Tibial nerve (tissue), 4 donors: Measurements from ENCODE around the gene CAMKMT. TPM values are rescaled to one million over a fixed set of nuclear protein-coding genes. Genes with fewer than 3 reads are reported as not detected.

ENCODE experiments used
- DNase-seq, 2 donors: peaks; one replicate each; pipeline ENCODE4 v3.0.0-alpha.2; 2019; ENCODE audit warnings: low spot score in 2 of 2
- H3K27ac ChIP-seq, 4 donors: fragments of 200-600 bp; sonication (generic) in 3 of 4; one replicate each; pipeline ENCODE4 v1.5.1; 2017 to 2019; ENCODE audit warnings: mild to moderate bottlenecking in 1 of 4
- H3K27me3 ChIP-seq, 2 donors: fragments of 200-600 bp; sonication (generic) in 1 of 2; one replicate each; pipeline versions ENCODE4 v1.5.1 to v1.6.0; 2017 to 2019
- H3K36me3 ChIP-seq, 3 donors: fragments of 200-600 bp; sonication (generic); one replicate each; pipeline ENCODE4 v1.5.1; 2018 to 2019
- H3K4me1 ChIP-seq, 4 donors: fragments of 200-600 bp; sonication (generic) in 3 of 4; one replicate each; pipeline ENCODE4 v1.5.1; 2017 to 2019
- H3K4me3 ChIP-seq, 4 donors: fragments of 200-600 bp; sonication (generic) in 3 of 4; one replicate each; pipeline ENCODE4 v1.5.1; 2017 to 2019; ENCODE audit warnings: mild to moderate bottlenecking in 1 of 4, moderate library complexity in 1 of 4
- H3K9me3 ChIP-seq, 4 donors: fragments of 200-600 bp; sonication (generic) in 3 of 4; one replicate each; pipeline ENCODE4 v1.5.1; 2017 to 2019
- CTCF ChIP-seq, 5 experiments: fragments of 200-600 bp in 3 of 5; fragments of 450-650 bp in 2 of 5; sonication (generic) in 3 of 5; IDR thresholded peaks; one replicate each; pipeline ENCODE4 v1.5.1; 2016 to 2019; ENCODE audit warnings: antibody characterized with exemption in 5 of 5, mild to moderate bottlenecking in 3 of 5, moderate library complexity in 2 of 5
- EP300 ChIP-seq, 2 donors: sonication (generic); formaldehyde crosslinking; IDR thresholded peaks; one replicate each; pipeline ENCODE4 v1.6.1; 2017; ENCODE audit warnings: antibody characterized with exemption in 2 of 2, mild to moderate bottlenecking in 1 of 2
- POLR2A ChIP-seq, 2 donors: fragments of 450-650 bp; IDR thresholded peaks; one replicate each; pipeline ENCODE4 v1.6.1; 2017; ENCODE audit warnings: antibody characterized with exemption in 2 of 2, mild to moderate bottlenecking in 2 of 2, moderate library complexity in 2 of 2
- WGBS, 2 donors: methylation state at CpG; one replicate each; pipeline ENCODE4 v1.1.5; 2018; 5-methylcytosine and 5-hydroxymethylcytosine counted together
- total RNA-seq, 4 donors: library from RNA; depleted of rRNA; stranded (reverse); fragments of >200 nt; gene quantifications; one replicate each; pipeline ENCODE4 v1.1.0, GENCODE V29; 2016

Gene CAMKMT
- total RNA-seq, 4 donors from 2014 or later: 8.4 to 14.1 (median 9.7) TPM

GRCh38 chr2:44802777-44803424, 441.2 kb downstream of the CAMKMT start:
- no peaks in the 10 kb centered on the region for H3K9me3 ChIP-seq
- TF ChIP-seq CTCF (IDR thresholded peaks at IDR 0.05) (no peak), POLR2A (IDR thresholded peaks at IDR 0.05) (no peak), EP300 (IDR thresholded peaks at IDR 0.05) (no peak)
- peaks cover 0 to 18% (median 7%) of the 10 kb centered on the region in 4 donors for H3K4me1 ChIP-seq
- H3K36me3 ChIP-seq: no peaks in the 10 kb centered on the region
- WGBS, 2 donors: 14 to 17% methylated on average over 21 to 27 of the region's 27 CpGs
- H3K27me3 ChIP-seq: peaks cover 0 to 100% of the 10 kb centered on the region in 2 donors
- H3K27ac ChIP-seq: no peak overlapping the region
- DNase-seq: no peak
- peak overlapping the region in 1 of 4 donors; percentile 25 for H3K4me3 ChIP-seq

GRCh38 chr2:44804406-44805265, 442.9 kb downstream of the CAMKMT start:
- no peaks in the 10 kb centered on the region for H3K9me3 ChIP-seq
- H3K4me3 ChIP-seq: no peak overlapping the region
- WGBS, 2 donors: 34 to 39% methylated on average over 12 of the region's 12 CpGs
- DNase-seq: no peak
- H3K27ac ChIP-seq: no peak overlapping the region
- peaks cover 0 to 97% of the 10 kb centered on the region in 2 donors for H3K27me3 ChIP-seq
- peaks cover 0 to 18% (median 7%) of the 10 kb centered on the region in 4 donors for H3K4me1 ChIP-seq
- TF ChIP-seq EP300 (IDR thresholded peaks at IDR 0.05) (no peak), CTCF (IDR thresholded peaks at IDR 0.05) (no peak), POLR2A (IDR thresholded peaks at IDR 0.05) (no peak)
- no peaks in the 10 kb centered on the region for H3K36me3 ChIP-seq

- peaks cover 0 to 93% of the 10 kb centered on the region in 2 donors for H3K27me3 ChIP-seq
- H3K36me3 ChIP-seq: no peaks in the 10 kb centered on the region
- H3K4me1 ChIP-seq: peaks cover 0 to 18% (median 7%) of the 10 kb centered on the region in 4 donors
- WGBS, 2 donors: 11% methylated on average over 16 of the region's 16 CpGs
- no peak overlapping the region for H3K4me3 ChIP-seq
- DNase-seq: no peak
- no peak overlapping the region for H3K27ac ChIP-seq
- TF ChIP-seq CTCF (IDR thresholded peaks at IDR 0.05) (no peak), EP300 (IDR thresholded peaks at IDR 0.05) (no peak), POLR2A (IDR thresholded peaks at IDR 0.05) (no peak)
- no peaks in the 10 kb centered on the region for H3K9me3 ChIP-seq
Observed at GRCh38 chr2:44805401-44806235, 443.9 kb downstream of the CAMKMT start.

DNA sequence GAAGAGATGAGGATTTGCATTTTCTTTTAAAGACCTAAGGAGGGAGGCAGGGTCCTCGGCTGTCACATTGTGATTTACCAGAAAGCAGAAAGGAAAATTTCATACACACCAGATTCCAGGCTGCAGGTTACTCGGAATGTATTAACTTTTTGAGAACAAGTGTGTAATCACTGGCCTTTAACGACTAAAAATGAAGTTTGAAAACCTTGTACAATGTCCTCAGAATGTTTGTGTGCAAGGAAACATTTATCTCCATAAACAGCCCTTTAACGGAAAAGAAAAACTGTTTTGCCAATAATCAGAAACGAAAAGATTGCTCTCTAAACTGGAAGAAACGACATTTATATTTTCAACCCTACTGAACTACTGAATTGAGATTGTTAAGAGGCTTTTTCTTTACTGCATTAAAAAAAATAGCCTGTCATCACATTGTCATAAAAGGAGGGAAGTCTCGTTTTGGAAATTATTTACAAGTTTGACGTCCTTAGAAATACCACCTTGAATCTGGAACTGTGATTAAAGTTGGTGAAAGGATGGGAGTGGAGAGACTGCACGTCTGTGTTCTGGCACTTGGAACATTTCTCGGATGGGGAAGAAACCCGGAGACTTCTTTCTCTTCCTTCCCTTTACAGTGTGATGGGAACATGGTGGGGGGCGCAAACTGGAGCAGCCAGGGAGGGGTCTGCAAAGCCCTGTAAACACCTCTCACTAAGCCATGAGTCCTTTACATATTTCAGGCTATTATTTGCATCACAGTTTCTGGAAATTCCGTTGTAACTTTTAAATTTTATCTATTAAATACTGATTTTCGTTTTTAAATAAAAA, 445.7 kb downstream of the CAMKMT start:
- DNase-seq: no peak
- Histone ChIP-seq H3K27ac (no peak overlapping the region), H3K27me3 (peaks cover 0 to 87% of the 10 kb centered on the region in 2 donors), H3K4me1 (peaks cover 0 to 5% (median 2%) of the 10 kb centered on the region in 4 donors), H3K36me3 (no peaks in the 10 kb centered on the region), H3K4me3 (no peak overlapping the region), H3K9me3 (no peaks in the 10 kb centered on the region)
- WGBS, 2 donors: 11 to 18% methylated on average over 14 of the region's 14 CpGs
- TF ChIP-seq CTCF (IDR thresholded peaks at IDR 0.05) (no peak), EP300 (IDR thresholded peaks at IDR 0.05) (no peak), POLR2A (IDR thresholded peaks at IDR 0.05) (no peak)
